Neural progenitor cell (in vitro differentiated cells): Measurements from ENCODE around the gene CEL.

ENCODE experiments used
- CTCF ChIP-seq: fragments of 200-600 bp; sonication (generic); IDR thresholded peaks from 2 replicates; pipeline ENCODE4 v1.5.1; 2017; ENCODE audit warnings: antibody characterized with exemption, mild to moderate bottlenecking
- EZH2 ChIP-seq: fragments of 200-600 bp; sonication (generic); IDR thresholded peaks from 2 replicates; pipeline ENCODE4 v1.6.1; 2017; ENCODE audit warnings: antibody characterized with exemption, mild to moderate bottlenecking, moderate library complexity

GRCh38 chr9:133031496-133031911 is 30.3 kb upstream of the CEL start:
- no peak for TF ChIP-seq CTCF
- no peak for TF ChIP-seq EZH2
